WTC11 (cell line): Measurements from ENCODE around the gene ACYP2.

Experiments
- ATF6 ChIP-seq: sonication (generic); formaldehyde crosslinking; IDR thresholded peaks from 2 replicates; pipeline ENCODE4 v1.8.1; 2023; ENCODE audit warnings: mild to moderate bottlenecking, missing genetic modification reagents
- CTCF ChIP-seq: fragments of 200-600 bp; IDR thresholded peaks from 2 replicates; pipeline ENCODE4 v1.8.0; 2022; ENCODE audit warnings: antibody characterized with exemption
- IRF1 ChIP-seq: sonication (generic); formaldehyde crosslinking; IDR thresholded peaks from 2 replicates; pipeline ENCODE4 v1.8.0; 2023; ENCODE audit warnings: missing genetic modification reagents
- SP1 ChIP-seq: sonication (generic); formaldehyde crosslinking; conservative IDR thresholded peaks from 2 replicates; pipeline ENCODE4 v1.8.1; 2022; ENCODE audit warnings: missing genetic modification reagents

- TF ChIP-seq CTCF (no peak), ATF6 (no peak), IRF1 (CRISPR knock-in tag) (no peak), SP1 (no peak)
Observed at GRCh38 chr2:54107455-54107764, 8.0 kb upstream of the ACYP2 start.
